Measurements from ENCODE around the gene FTL. TPM values are rescaled to one million over a fixed set of nuclear protein-coding genes. Genes with fewer than 3 reads are reported as not detected.

Gene FTL
- total and polyA plus RNA-seq, 4 donors: 2,880 to 22,369 (median 12,158) TPM

DNA sequence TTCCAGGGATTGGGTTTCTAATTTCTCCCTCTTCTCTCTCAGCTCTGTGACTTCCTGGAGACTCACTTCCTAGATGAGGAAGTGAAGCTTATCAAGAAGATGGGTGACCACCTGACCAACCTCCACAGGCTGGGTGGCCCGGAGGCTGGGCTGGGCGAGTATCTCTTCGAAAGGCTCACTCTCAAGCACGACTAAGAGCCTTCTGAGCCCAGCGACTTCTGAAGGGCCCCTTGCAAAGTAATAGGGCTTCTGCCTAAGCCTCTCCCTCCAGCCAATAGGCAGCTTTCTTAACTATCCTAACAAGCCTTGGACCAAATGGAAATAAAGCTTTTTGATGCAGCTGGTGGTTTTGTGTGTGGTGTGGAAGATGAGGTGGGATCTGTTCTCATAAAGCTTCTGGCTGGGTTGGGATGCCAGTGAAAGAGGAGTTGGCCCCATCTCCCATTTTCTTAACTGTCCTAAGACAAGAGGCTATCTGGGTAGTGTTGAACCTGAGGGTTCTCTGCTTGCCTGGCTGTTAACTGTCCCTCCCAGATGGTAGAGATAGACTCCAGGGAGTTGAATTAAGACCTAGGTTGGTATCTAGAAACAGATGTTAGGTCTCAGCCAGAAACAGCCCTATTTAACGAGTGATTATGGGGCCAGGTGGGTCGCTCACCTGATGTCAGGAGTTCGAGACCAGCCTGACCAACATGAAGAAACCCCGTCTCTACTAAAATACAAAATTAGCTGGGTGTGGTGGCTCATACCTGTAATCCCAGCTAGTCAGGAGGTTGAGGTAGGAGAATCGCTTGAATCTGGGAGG lies 1.6 kb downstream of the FTL start:
- Histone ChIP-seq H3K36me3 (ENCODE audit: control insufficient read depth in 4 of 4, insufficient read depth in 4 of 4, low read length in 4 of 4) (peaks cover 4 to 51% (median 20%) of the 10 kb centered on the region in 4 donors), H3K4me1 (ENCODE audit: control insufficient read depth in 5 of 5, insufficient read depth in 5 of 5, low read length in 5 of 5) (peaks cover 5 to 35% (median 16%) of the 10 kb centered on the region in 5 donors), H3K27me3 (ENCODE audit: control insufficient read depth in 3 of 3, insufficient read depth in 3 of 3, low read length in 2 of 3) (no peaks in the 10 kb centered on the region), H3K27ac (ENCODE audit: low read depth in 1 of 2, low read length in 1 of 2) (peak overlapping the region in 1 of 2 donors; percentile 79), H3K9ac (ENCODE audit: insufficient read depth in 1 of 2, low read length in 2 of 2) (peak overlapping the region in 1 of 2 donors; percentile 40), H3K4me3 (peak overlapping the region; percentile 88), H3K9me3 (ENCODE audit: control insufficient read depth in 4 of 4, insufficient read depth in 3 of 4, low read length in 3 of 4) (no peaks in the 10 kb centered on the region)
- no peak for DNase-seq
- WGBS, 2 donors: 68 to 74% methylated on average over 10 of the region's 10 CpGs
- no peak for ATAC-seq (ENCODE audit: insufficient read depth, low FRiP score)
- TF ChIP-seq, protein P1, sequence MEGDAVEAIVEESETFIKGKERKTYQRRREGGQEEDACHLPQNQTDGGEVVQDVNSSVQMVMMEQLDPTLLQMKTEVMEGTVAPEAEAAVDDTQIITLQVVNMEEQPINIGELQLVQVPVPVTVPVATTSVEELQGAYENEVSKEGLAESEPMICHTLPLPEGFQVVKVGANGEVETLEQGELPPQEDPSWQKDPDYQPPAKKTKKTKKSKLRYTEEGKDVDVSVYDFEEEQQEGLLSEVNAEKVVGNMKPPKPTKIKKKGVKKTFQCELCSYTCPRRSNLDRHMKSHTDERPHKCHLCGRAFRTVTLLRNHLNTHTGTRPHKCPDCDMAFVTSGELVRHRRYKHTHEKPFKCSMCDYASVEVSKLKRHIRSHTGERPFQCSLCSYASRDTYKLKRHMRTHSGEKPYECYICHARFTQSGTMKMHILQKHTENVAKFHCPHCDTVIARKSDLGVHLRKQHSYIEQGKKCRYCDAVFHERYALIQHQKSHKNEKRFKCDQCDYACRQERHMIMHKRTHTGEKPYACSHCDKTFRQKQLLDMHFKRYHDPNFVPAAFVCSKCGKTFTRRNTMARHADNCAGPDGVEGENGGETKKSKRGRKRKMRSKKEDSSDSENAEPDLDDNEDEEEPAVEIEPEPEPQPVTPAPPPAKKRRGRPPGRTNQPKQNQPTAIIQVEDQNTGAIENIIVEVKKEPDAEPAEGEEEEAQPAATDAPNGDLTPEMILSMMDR (IDR thresholded peaks at IDR 0.05; ENCODE audit: control extremely low read depth, extremely low read depth): no peak

DNA sequence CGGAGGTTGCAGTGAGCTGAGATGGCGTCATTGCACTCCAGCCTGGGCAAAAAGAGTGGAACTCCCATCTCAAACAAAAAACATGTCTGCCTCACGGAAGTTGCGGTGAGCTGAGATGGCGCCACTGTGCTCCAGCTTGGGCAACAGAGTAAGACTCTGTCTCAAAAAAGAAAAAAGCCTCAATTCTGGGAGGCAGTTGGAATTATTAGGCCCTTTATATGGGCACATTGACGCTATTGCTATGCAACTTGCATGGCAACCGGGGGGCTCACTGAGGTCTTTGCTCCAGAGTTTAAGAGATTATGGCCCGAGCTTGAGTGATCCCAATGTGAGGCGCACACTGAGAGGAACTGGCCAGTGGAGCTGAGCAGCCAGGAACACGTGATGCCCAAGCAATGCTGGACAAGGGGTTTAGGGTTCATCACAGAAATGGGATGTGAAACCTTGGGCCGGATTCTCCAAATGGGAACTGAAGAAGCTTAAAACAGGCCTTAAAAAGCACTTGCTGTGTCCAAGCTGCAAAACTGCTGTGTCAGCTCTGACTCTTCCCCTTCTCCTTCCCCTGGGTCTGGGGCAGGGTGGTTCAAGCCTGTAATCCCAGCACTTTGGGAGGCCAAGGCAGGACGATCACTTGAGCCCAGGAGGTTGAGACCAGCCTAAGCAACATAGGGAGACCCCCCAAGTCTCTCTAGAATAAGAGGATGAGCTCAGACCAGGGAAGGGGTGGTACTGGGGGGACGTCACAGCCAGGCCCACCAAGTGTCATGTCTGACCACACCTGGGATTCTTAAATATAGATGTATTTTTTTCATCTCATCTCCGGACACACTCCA lies 2.5 kb downstream of the FTL start:
- 60 to 71% methylated on average over 14 of the region's 14 CpGs for WGBS, 2 donors
- peak in 2 of 3 donors; percentile 29 to 39 for DNase-seq
- no peaks in the 10 kb centered on the region for H3K9me3 ChIP-seq (ENCODE audit: control insufficient read depth in 4 of 4, insufficient read depth in 3 of 4, low read length in 3 of 4)
- no peak for ATAC-seq (ENCODE audit: insufficient read depth, low FRiP score)
- H3K4me3 ChIP-seq: no peak overlapping the region
- TF ChIP-seq, protein P1 (IDR thresholded peaks at IDR 0.05; ENCODE audit: control extremely low read depth, extremely low read depth): no peak
- peaks cover 5 to 51% (median 21%) of the 10 kb centered on the region in 4 donors for H3K36me3 ChIP-seq (ENCODE audit: control insufficient read depth in 4 of 4, insufficient read depth in 4 of 4, low read length in 4 of 4)
- no peak overlapping the region for H3K9ac ChIP-seq (ENCODE audit: insufficient read depth in 1 of 2, low read length in 2 of 2)
- peaks cover 5 to 30% (median 16%) of the 10 kb centered on the region in 5 donors for H3K4me1 ChIP-seq (ENCODE audit: control insufficient read depth in 5 of 5, insufficient read depth in 5 of 5, low read length in 5 of 5)
- H3K27ac ChIP-seq (ENCODE audit: low read depth in 1 of 2, low read length in 1 of 2): peak overlapping the region in 1 of 2 donors; percentile 79
- no peaks in the 10 kb centered on the region for H3K27me3 ChIP-seq (ENCODE audit: control insufficient read depth in 3 of 3, insufficient read depth in 3 of 3, low read length in 2 of 3)

DNA sequence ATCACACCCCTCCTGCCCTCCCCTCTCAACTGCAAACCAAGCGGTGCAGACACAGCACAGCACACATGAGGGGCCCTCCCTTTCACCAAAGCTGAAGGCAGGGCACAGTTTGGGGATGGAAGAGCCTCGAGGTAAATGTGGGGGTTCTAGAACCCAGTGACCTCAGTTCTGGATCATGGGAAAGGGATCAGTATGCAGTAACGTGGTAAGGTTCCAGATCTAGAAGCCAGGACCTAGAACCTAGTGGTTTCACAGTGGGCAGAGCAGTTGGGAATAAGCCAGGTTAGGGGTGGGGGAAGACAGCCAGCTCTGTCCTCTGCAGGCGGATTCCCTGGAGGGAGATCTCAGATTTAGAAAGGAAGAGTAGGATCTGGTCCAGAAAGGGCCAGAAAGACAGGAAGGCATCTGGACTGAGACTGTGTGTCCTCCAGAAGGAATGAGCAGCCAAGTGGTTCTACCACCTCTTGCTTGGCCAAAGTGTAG lies 3.1 kb downstream of the FTL start:
- H3K4me1 ChIP-seq (ENCODE audit: control insufficient read depth in 5 of 5, insufficient read depth in 5 of 5, low read length in 5 of 5): peaks cover 3 to 27% (median 14%) of the 10 kb centered on the region in 5 donors
- no peaks in the 10 kb centered on the region for H3K27me3 ChIP-seq (ENCODE audit: control insufficient read depth in 3 of 3, insufficient read depth in 3 of 3, low read length in 2 of 3)
- ATAC-seq (ENCODE audit: insufficient read depth, low FRiP score) (no peak), DNase-seq (no peak)
- peaks cover 10 to 51% (median 22%) of the 10 kb centered on the region in 4 donors for H3K36me3 ChIP-seq (ENCODE audit: control insufficient read depth in 4 of 4, insufficient read depth in 4 of 4, low read length in 4 of 4)
- TF ChIP-seq, protein P1 (IDR thresholded peaks at IDR 0.05; ENCODE audit: control extremely low read depth, extremely low read depth): no peak
- H3K4me3 ChIP-seq: no peak overlapping the region
- H3K9me3 ChIP-seq (ENCODE audit: control insufficient read depth in 4 of 4, insufficient read depth in 3 of 4, low read length in 3 of 4): no peaks in the 10 kb centered on the region
- H3K27ac ChIP-seq (ENCODE audit: low read depth in 1 of 2, low read length in 1 of 2): peak overlapping the region in 1 of 2 donors; percentile 55
- WGBS, 2 donors: 66 to 76% methylated on average over 4 of the region's 4 CpGs
- H3K9ac ChIP-seq (ENCODE audit: insufficient read depth in 1 of 2, low read length in 2 of 2): no peak overlapping the region

All from lung (tissue), 12 donors.